Smooth muscle cell of the umbilical artery (primary cell): Measurements from ENCODE around the gene RBSN. TPM values are rescaled to one million over a fixed set of nuclear protein-coding genes. Genes with fewer than 3 reads are reported as not detected.

Source experiments
- total RNA-seq: library from RNA; depleted of rRNA; stranded (reverse); fragments of >200 nt; gene quantifications from 2 replicates; pipeline ENCODE4 v1.2.3, GENCODE V29; 2014

Gene RBSN
- 24.1 and 28.2 TPM in 2 replicates for total RNA-seq

DNA sequence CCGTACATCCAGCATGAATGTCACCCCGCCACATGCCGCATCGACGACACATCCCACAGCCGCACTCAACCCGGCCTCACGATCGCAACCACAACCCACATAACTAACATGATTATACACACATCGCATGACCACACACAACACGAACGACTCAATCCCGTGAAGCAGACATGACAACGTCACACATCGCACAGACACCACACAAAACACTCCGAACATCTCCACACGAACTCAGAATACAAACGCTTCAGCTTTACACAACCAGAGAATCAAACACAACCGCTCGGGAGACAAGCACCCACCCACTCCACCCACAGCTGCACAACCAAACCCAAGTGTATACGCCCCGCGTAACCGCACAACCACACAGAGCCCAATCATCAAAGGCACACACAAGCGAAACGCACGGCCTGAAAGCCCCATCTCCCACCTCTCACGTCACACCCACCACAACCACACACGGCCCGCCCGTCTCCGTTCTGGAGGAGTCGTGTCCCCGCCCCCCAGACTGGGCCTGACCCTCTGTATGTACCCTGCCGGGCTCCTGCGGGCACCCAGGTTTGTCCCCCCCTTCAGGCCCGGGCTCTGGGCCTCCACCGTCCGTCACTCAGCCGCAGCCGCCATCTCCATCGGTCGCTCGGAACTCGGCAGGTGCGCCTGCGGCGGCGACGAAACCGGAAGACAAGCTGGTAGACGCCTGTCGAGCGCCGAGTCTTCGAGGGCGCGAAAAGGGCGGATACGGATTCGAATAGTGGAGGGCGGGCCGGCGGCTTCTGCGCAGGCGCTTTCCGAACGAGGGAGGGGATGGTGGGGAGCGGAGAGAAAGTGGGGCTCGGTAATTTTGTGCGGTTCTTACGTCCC, at the start of gene RBSN:
TSS of gene RBSN (minus strand) at position 646 of the 861 bp plus-strand sequence. CDS start 3,028 bp downstream, outside the sequence.

DNA sequence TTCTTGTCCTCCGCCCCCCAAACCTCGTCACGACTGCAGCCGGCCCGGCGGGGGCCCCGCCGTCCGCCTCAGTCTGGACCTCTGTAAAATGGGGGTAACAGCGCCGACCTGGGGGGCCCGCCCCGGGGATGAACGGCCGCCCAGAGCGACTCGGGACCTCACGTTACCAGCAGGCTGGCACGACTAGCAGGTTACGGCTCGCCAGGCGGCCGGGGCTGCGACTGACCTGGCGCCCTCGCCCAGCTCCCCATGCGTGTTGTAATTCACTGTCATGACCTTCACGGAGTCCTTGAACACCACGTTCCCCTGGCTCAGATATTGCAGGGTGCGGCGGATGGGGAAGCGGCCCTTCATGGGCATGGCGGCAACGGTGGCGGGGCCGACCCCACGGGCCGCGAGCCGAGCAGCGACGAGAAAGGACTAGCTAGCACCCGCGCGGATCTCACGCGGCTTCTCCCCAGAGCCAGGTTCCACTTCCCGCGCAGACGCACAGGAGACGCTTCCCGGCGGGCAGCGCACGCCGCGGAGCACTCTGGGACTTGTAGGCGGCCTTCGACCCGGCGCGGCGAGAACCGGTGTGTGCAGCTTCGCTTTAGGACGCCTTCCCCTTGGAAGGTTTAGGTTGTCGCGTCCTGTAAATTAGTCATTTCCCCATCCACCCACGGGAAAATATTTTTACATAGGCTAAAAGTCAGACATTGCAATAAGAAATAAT, 34.0 kb downstream of the RBSN start, which contains the start of gene MRPS25:
TSS of gene MRPS25 (minus strand) at position 481 of the 715 bp plus-strand sequence. CDS start at position 360, 121 bp downstream.

Other genes with a start within 250 kb of the RBSN start
- 22.9 and 30.6 TPM in 2 replicates for gene NR2C2, start 151.6 kb downstream of the RBSN start, total RNA-seq
- 16.6 and 21.1 TPM in 2 replicates for gene MRPS25, start 33.8 kb downstream of the RBSN start, total RNA-seq
- gene CAPN7, start 107.1 kb upstream of the RBSN start, total RNA-seq: 34.4 and 41.1 TPM in 2 replicates
- 15.7 and 18.5 TPM in 2 replicates for gene SH3BP5, start 233.4 kb upstream of the RBSN start, total RNA-seq